Peyer's patch (tissue), 4 donors: Measurements from ENCODE around the gene DSG2.
"Not testable (repeated sequence)": the region's sequence is repeated elsewhere in the genome, so short reads cannot be mapped to it uniquely, and the experiment has no call there.

Experiments
- POLR2A ChIP-seq, 2 donors: fragments of 450-650 bp; IDR thresholded peaks; one replicate each; pipeline ENCODE4 v1.5.1; 2017; ENCODE audit warnings: antibody characterized with exemption in 2 of 2, mild to moderate bottlenecking in 2 of 2, moderate library complexity in 2 of 2
- TF ChIP-seq, protein P1 (sequence below), 6 experiments: fragments of 450-650 bp in 4 of 6; fragments of 200-600 bp in 2 of 6; sonication (generic) in 1 of 6; IDR thresholded peaks; one replicate each; pipeline ENCODE4 v1.5.1; 2017 to 2019; ENCODE audit warnings: antibody characterized with exemption in 6 of 6, mild to moderate bottlenecking in 3 of 6, moderate library complexity in 1 of 6

DNA sequence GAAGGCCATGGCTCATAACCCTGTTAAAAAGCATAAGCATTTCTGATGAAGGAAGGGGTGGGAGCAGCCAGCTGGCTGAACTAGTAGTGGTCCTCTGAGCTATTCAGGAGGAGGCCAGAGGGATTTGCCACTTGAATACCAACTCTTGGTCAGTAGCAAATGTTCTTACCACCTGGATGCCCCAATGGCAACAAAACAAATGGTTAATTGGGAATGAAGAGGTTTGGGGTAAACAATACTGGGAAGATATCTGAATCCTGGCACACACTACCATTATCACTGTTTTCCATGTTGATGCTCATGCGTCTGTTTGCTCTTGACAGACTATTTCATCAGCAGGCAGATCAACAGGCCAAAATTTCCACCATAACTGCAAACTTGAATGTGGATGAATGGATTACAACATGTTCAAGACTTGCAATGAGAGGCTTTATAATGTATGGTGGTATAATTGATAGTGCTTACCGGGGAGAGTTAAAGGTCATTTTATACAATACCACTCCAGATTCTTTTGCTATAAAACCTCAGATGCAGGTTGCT is 3.2 kb upstream of the DSG2 start:
- TF ChIP-seq, protein P1, sequence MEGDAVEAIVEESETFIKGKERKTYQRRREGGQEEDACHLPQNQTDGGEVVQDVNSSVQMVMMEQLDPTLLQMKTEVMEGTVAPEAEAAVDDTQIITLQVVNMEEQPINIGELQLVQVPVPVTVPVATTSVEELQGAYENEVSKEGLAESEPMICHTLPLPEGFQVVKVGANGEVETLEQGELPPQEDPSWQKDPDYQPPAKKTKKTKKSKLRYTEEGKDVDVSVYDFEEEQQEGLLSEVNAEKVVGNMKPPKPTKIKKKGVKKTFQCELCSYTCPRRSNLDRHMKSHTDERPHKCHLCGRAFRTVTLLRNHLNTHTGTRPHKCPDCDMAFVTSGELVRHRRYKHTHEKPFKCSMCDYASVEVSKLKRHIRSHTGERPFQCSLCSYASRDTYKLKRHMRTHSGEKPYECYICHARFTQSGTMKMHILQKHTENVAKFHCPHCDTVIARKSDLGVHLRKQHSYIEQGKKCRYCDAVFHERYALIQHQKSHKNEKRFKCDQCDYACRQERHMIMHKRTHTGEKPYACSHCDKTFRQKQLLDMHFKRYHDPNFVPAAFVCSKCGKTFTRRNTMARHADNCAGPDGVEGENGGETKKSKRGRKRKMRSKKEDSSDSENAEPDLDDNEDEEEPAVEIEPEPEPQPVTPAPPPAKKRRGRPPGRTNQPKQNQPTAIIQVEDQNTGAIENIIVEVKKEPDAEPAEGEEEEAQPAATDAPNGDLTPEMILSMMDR (IDR thresholded peaks at IDR 0.05), result not testable (repeated sequence)
- TF ChIP-seq POLR2A (IDR thresholded peaks at IDR 0.05), result not testable (repeated sequence)
